GM21390 (cell line): ENCODE results near the gene HOMEZ.

Experiments
- ATAC-seq: cut with Tn5 transposase; IDR thresholded peaks from one replicate; pipeline ENCODE4 v1.9.1; 2021; ENCODE audit not compliant: unreplicated experiment

HOMEZ gene

GRCh38 chr14:23308721-23309445, 23.0 kb upstream of the HOMEZ start:
- ATAC-seq: no peak

- ATAC-seq: no peak
These were observed 22.0 kb upstream of the HOMEZ start for GRCh38 chr14:23307687-23308644.

- ATAC-seq: no peak
These were observed 21.2 kb upstream of the HOMEZ start for GRCh38 chr14:23307146-23307530.

GRCh38 chr14:23306412-23307145, 20.6 kb upstream of the HOMEZ start, which contains the start of gene BCL2L2:
Gene BCL2L2, plus strand, starts transcription at chr14:23306833. Its CDS starts 935 bp downstream, at chr14:23307768.
- no peak for ATAC-seq

- ATAC-seq: peak; percentile 36
These were observed 16.6 kb upstream of the HOMEZ start, which contains the start of gene PPP1R3E for GRCh38 chr14:23302290-23303225. Gene PPP1R3E, minus strand, starts transcription at chr14:23302859. Its CDS starts 283 bp downstream, at chr14:23302576.

GRCh38 chr14:23301969-23302289, 16.0 kb upstream of the HOMEZ start:
- ATAC-seq: peak; percentile 12

GRCh38 chr14:23301288-23301968, 15.5 kb upstream of the HOMEZ start:
- ATAC-seq: peak; percentile 75

- no peak for ATAC-seq
These were observed 14.8 kb upstream of the HOMEZ start for GRCh38 chr14:23300687-23301223.

GRCh38 chr14:23299986-23300686, 14.2 kb upstream of the HOMEZ start:
- no peak for ATAC-seq

GRCh38 chr14:23299211-23299957, 13.5 kb upstream of the HOMEZ start:
- ATAC-seq: no peak

- no peak for ATAC-seq
These were observed 11.8 kb upstream of the HOMEZ start for GRCh38 chr14:23297611-23298277.

- no peak for ATAC-seq
These were observed 11.2 kb upstream of the HOMEZ start for GRCh38 chr14:23297096-23297495.

GRCh38 chr14:23296012-23296777, 10.3 kb upstream of the HOMEZ start:
- ATAC-seq: no peak

GRCh38 chr14:23294734-23295561, 9.0 kb upstream of the HOMEZ start:
- peak; percentile 46 for ATAC-seq

- ATAC-seq: no peak
These were observed 1.1 kb upstream of the HOMEZ start for GRCh38 chr14:23286902-23287479.
